PFSK-1 (cell line): ENCODE data around the gene CHRNA10.

Source experiments
- FOXP2 ChIP-seq: optimal IDR thresholded peaks from 2 replicates; pipeline ENCODE3; 2011; ENCODE audit warnings: borderline replicate concordance, control low read depth, inconsistent platforms; ENCODE audit not compliant: insufficient read depth; ENCODE audit errors: extremely low read length, extremely low read depth
- POLR2AphosphoS5 ChIP-seq: IDR thresholded peaks from 2 replicates; pipeline ENCODE4 v1.6.1; 2012; ENCODE audit warnings: low read depth, mild to moderate bottlenecking, control low read depth, low read length, moderate library complexity
- REST ChIP-seq, 2 experiments: IDR thresholded peaks; 2 replicates each; pipeline versions ENCODE4 v1.6.1 to v1.8.0; 2011 to 2012; ENCODE audit warnings: low read depth in 2 of 2, low read length in 2 of 2, control low read depth in 1 of 2, inconsistent platforms in 1 of 2, mild to moderate bottlenecking in 1 of 2, moderate library complexity in 1 of 2; ENCODE audit not compliant: insufficient read depth in 1 of 2
- SIN3A ChIP-seq: IDR thresholded peaks from 2 replicates; pipeline ENCODE4 v1.6.1; 2012; ENCODE audit warnings: mild to moderate bottlenecking, low read length, moderate library complexity, borderline replicate concordance; ENCODE audit not compliant: insufficient read depth
- TAF1 ChIP-seq: IDR thresholded peaks from 2 replicates; pipeline ENCODE4 v1.6.1; 2012; ENCODE audit warnings: low read length, control low read depth, borderline replicate concordance; ENCODE audit not compliant: insufficient read depth

GRCh38 chr11:3631331-3631730 is 39.9 kb downstream of the CHRNA10 start:
- no peak for TF ChIP-seq POLR2AphosphoS5
- TF ChIP-seq TAF1: no peak
- TF ChIP-seq REST (IDR thresholded peaks at IDR 0.05; ENCODE audit: insufficient read depth in 1 of 2, low read depth in 2 of 2, low read length in 2 of 2): no peak
- TF ChIP-seq SIN3A: no peak
- no peak for TF ChIP-seq FOXP2
